ENCODE measurements around the gene ARRDC5.

Gene ARRDC5

GRCh38 chr19:4843647-4843965 is 59.1 kb downstream of the ARRDC5 start:
- peaks cover 73% of the 10 kb centered on the region for H3K36me3 Mint-ChIP-seq (ENCODE audit: low read depth)
- H3K4me3 Mint-ChIP-seq, result no peak overlapping the region
- H3K9me3 Mint-ChIP-seq, result no peaks in the 10 kb centered on the region
- no peak for TF ChIP-seq CTCF (IDR thresholded peaks at IDR 0.05)
- H3K27me3 Mint-ChIP-seq (ENCODE audit: low read depth, poor library complexity), result no peaks in the 10 kb centered on the region
- peaks cover 7% of the 10 kb centered on the region for H3K4me1 Mint-ChIP-seq
- no peak for DNase-seq
- no peak overlapping the region for H3K27ac Mint-ChIP-seq

All from nephron progenitor cell (in vitro differentiated cells).